HEK293T (cell line): Measurements from ENCODE around the gene TSKS.

Source experiments
- CTCF ChIA-PET: fragments of 350-600 bp; formaldehyde crosslinking; extraction: SDS; loops from one replicate; lab custom pipeline; 2021; ENCODE audit warnings: antibody characterized with exemption, inconsistent platforms; lab: Yijun Ruan, JAX
- POLR2A ChIA-PET: fragments of 350-600 bp; formaldehyde crosslinking; extraction: SDS; loops from one replicate; lab custom pipeline; 2020; ENCODE audit warnings: antibody characterized with exemption, inconsistent platforms; lab: Yijun Ruan, JAX
- DNase-seq: peaks from one replicate; pipeline ENCODE4 v3.0.0; 2012; ENCODE audit warnings: mixed read lengths; ENCODE audit errors: extremely low spot score
- ARNT ChIP-seq: fragments of 450-650 bp; IDR thresholded peaks from 2 replicates; pipeline ENCODE4 v1.6.1; 2017; ENCODE audit warnings: mild to moderate bottlenecking
- BHLHE40 ChIP-seq: fragments of 450-650 bp; IDR thresholded peaks from 2 replicates; pipeline ENCODE4 v1.6.1; 2016; ENCODE audit warnings: mild to moderate bottlenecking, moderate library complexity, borderline replicate concordance
- CTBP1 ChIP-seq: fragments of 450-650 bp; IDR thresholded peaks from 2 replicates; pipeline ENCODE4 v1.6.1; 2016; ENCODE audit warnings: borderline replicate concordance
- ELF4 ChIP-seq: fragments of 450-650 bp; IDR thresholded peaks from 2 replicates; pipeline ENCODE4 v1.6.1; 2017; ENCODE audit warnings: antibody characterized with exemption
- FOXA1 ChIP-seq: fragments of 450-650 bp; IDR thresholded peaks from 2 replicates; pipeline ENCODE4 v1.6.1; 2016; ENCODE audit warnings: mild to moderate bottlenecking
- FOXK2 ChIP-seq: fragments of 450-650 bp; IDR thresholded peaks from 2 replicates; pipeline ENCODE4 v1.6.1; 2016; ENCODE audit warnings: mild to moderate bottlenecking
- FOXM1 ChIP-seq: fragments of 450-650 bp; IDR thresholded peaks from 2 replicates; pipeline ENCODE4 v1.6.1; 2017; ENCODE audit warnings: mild to moderate bottlenecking, borderline replicate concordance
- HDGF ChIP-seq: fragments of 450-650 bp; IDR thresholded peaks from 2 replicates; pipeline ENCODE4 v1.6.1; 2017; ENCODE audit warnings: antibody characterized with exemption, borderline replicate concordance
- L3MBTL2 ChIP-seq: fragments of 450-650 bp; conservative IDR thresholded peaks from 2 replicates; pipeline ENCODE4 v1.6.1; 2016; ENCODE audit warnings: mild to moderate bottlenecking
- LEF1 ChIP-seq: fragments of 450-650 bp; IDR thresholded peaks from 2 replicates; pipeline ENCODE4 v1.6.1; 2017; ENCODE audit warnings: mild to moderate bottlenecking, borderline replicate concordance
- NFRKB ChIP-seq: fragments of 450-650 bp; IDR thresholded peaks from 2 replicates; pipeline ENCODE4 v1.6.1; 2016; ENCODE audit warnings: mild to moderate bottlenecking, moderate library complexity
- SP1 ChIP-seq: fragments of 450-650 bp; IDR thresholded peaks from 2 replicates; pipeline ENCODE4 v1.6.1; 2017
- SUZ12 ChIP-seq: fragments of 450-650 bp; IDR thresholded peaks from 2 replicates; pipeline ENCODE4 v1.6.1; 2016; ENCODE audit warnings: mild to moderate bottlenecking
- TARDBP ChIP-seq: fragments of 450-650 bp; IDR thresholded peaks from 2 replicates; pipeline ENCODE4 v1.6.1; 2016
- ZNF384 ChIP-seq: fragments of 450-650 bp; IDR thresholded peaks from 2 replicates; pipeline ENCODE4 v1.6.1; 2016
- TF ChIP-seq, protein P1 (sequence below): fragments of 450-650 bp; IDR thresholded peaks from 2 replicates; pipeline ENCODE4 v1.6.1; 2016

The TSKS gene, protein sequence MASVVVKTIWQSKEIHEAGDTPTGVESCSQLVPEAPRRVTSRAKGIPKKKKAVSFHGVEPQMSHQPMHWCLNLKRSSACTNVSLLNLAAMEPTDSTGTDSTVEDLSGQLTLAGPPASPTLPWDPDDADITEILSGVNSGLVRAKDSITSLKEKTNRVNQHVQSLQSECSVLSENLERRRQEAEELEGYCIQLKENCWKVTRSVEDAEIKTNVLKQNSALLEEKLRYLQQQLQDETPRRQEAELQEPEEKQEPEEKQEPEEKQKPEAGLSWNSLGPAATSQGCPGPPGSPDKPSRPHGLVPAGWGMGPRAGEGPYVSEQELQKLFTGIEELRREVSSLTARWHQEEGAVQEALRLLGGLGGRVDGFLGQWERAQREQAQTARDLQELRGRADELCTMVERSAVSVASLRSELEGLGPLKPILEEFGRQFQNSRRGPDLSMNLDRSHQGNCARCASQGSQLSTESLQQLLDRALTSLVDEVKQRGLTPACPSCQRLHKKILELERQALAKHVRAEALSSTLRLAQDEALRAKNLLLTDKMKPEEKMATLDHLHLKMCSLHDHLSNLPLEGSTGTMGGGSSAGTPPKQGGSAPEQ

DNA sequence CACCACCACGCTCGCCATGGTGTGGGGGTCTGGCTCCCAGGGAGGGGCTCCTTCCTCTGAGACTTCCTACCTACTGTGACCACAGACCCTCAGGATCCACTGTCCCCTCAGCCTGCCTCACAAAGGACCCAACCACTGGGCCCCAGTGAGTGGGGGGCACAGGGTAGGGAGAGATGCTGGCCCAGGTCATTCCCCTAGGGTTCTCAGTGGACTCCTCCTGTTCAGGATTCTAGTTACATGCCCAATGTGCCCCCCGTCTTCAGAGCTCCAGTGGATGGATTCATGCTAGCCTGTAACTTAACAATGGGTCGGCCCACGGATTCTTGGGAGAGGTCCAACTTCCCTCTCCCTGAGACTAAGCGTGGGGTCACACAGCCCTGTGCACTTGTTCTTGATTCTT lies at the start of gene TSKS:
TSS of gene TSKS (minus strand) at position 77 of the 400 bp plus-strand sequence. CDS start at position 18, 59 bp downstream.
- CTCF ChIA-PET, result interaction anchor here (1.5 kb wide), 1 partner anchor 12 kb away, joined by 6 read pairs; no protein-coding TSS in a partner anchor
- no peak for TF ChIP-seq FOXK2
- TF ChIP-seq TARDBP, result no peak
- no peak for TF ChIP-seq FOXA1
- TF ChIP-seq CTBP1, result no peak
- TF ChIP-seq FOXM1, result no peak
- TF ChIP-seq BHLHE40, result no peak
- TF ChIP-seq HDGF, result no peak
- TF ChIP-seq ZNF384, result no peak
- no peak for TF ChIP-seq NFRKB
- TF ChIP-seq ARNT, result no peak
- TF ChIP-seq SUZ12, result no peak
- TF ChIP-seq SP1, result no peak
- no peak for TF ChIP-seq L3MBTL2
- TF ChIP-seq, protein P1, sequence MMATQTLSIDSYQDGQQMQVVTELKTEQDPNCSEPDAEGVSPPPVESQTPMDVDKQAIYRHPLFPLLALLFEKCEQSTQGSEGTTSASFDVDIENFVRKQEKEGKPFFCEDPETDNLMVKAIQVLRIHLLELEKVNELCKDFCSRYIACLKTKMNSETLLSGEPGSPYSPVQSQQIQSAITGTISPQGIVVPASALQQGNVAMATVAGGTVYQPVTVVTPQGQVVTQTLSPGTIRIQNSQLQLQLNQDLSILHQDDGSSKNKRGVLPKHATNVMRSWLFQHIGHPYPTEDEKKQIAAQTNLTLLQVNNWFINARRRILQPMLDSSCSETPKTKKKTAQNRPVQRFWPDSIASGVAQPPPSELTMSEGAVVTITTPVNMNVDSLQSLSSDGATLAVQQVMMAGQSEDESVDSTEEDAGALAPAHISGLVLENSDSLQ, result no peak
- no peak for TF ChIP-seq LEF1
- TF ChIP-seq ELF4, result no peak
- POLR2A ChIA-PET, result no interaction called here
- DNase-seq, result no peak

DNA sequence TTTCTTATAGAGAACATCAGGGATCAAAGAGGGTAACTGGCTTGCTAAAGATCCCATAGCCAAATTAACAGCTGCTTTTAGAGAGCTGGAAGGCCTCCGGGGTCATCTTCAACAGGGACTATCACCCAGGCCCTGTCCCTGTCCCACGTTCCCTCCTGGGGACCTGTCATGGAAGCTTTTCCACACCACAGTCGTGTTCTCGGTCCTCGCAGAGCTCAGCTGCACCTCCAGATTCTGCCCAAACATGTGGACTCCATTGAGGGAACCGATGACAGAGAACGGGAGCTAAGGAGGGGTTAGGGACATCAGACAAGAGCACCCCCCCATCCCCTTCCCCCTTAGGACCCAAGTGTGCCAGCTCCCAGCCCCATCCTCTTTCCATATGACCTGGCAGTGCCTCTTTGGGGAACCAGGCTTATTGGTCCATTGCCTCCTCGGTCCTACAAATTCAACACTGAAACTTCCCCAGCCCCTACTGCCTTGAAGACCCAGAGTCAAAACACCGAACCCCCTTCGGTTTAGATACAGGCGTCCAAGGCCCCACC lies 49.4 kb upstream of the TSKS start:
- DNase-seq, result no peak
- POLR2A ChIA-PET, result interaction anchor here (0.8 to 4.8 kb wide), 9 partner anchors 7 to 95 kb away, joined by 3 to 41 read pairs (median 5); partner anchors contain the start of genes AKT1S1, AP2A1, PTOV1 and TBC1D17
- TF ChIP-seq SUZ12 (no peak), HDGF (no peak), NFRKB (no peak), TARDBP (no peak), ZNF384 (no peak)
- CTCF ChIA-PET, result no interaction called here

DNA sequence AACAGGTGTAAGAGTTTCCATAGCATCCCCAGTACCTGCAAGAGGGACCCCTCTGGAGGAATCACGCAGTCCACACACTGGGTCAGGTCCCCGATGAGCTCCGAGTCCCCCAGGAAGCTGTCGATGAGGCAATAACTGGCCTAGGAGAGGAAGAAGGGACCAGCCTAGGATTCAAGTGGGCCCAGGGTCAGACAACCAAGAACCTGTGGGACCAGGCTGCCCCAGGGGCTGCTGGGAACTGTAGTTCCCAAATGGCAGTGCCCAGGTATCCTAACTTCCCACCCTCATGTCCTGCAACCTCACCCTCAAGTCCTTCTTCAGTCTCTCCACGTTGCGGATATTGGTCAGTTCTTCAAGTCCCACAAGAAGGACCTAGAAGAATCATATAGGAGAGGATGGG lies 48.2 kb upstream of the TSKS start:
- ChIA-PET POLR2A (interaction anchor here (1.1 to 4.8 kb wide), 3 partner anchors 40 to 118 kb away, joined by 3 to 41 read pairs (median 4); partner anchors contain the start of genes AP2A1, ATF5, NUP62 and PTOV1), CTCF (no interaction called here)
- no peak for DNase-seq
- TF ChIP-seq HDGF (no peak), ARNT (no peak), FOXA1 (no peak), BHLHE40 (no peak), L3MBTL2 (no peak), FOXK2 (no peak), CTBP1 (no peak), TARDBP (no peak), FOXM1 (no peak), ELF4 (no peak), ZNF384 (no peak)
- TF ChIP-seq, protein P1, result no peak

DNA sequence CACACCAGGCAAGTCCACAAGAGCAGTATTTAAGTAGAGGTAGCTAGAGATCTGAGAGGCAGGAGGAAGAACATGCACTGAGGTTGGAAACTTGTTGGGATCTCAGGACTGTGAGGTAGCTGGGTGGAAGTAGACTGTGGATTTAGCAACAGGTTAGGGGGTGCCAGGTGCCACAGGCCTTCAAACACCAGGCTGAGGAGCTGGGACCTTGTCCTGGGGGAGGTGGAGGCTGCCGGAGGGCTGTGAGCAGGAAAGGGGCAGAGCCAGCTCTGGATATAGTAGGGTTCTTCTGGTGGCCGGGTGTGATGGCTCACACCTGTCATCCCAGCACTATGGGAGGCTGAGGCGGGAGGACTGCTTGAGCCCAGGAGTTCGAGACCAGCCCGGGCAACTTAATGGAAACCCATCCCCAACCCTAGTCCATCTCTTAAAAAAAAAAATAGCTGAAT lies 46.9 kb upstream of the TSKS start:
- TF ChIP-seq HDGF (no peak), FOXK2 (no peak), CTBP1 (no peak), TARDBP (no peak), FOXM1 (no peak), NFRKB (no peak), L3MBTL2 (no peak), SUZ12 (no peak), ARNT (no peak), SP1 (no peak), ZNF384 (no peak), FOXA1 (no peak), BHLHE40 (no peak), ELF4 (no peak)
- TF ChIP-seq, protein P1, result no peak
- POLR2A ChIA-PET, result interaction anchor here (1.0 to 4.8 kb wide), 4 partner anchors 16 to 120 kb away, joined by 3 to 41 read pairs (median 4); partner anchors contain the start of genes AP2A1, ATF5, NUP62 and PTOV1
- CTCF ChIA-PET, result interaction anchor here (0.7 kb wide), 2 partner anchors 63 to 138 kb away, joined by 3 to 4 read pairs; no protein-coding TSS in a partner anchor
- no peak for DNase-seq

DNA sequence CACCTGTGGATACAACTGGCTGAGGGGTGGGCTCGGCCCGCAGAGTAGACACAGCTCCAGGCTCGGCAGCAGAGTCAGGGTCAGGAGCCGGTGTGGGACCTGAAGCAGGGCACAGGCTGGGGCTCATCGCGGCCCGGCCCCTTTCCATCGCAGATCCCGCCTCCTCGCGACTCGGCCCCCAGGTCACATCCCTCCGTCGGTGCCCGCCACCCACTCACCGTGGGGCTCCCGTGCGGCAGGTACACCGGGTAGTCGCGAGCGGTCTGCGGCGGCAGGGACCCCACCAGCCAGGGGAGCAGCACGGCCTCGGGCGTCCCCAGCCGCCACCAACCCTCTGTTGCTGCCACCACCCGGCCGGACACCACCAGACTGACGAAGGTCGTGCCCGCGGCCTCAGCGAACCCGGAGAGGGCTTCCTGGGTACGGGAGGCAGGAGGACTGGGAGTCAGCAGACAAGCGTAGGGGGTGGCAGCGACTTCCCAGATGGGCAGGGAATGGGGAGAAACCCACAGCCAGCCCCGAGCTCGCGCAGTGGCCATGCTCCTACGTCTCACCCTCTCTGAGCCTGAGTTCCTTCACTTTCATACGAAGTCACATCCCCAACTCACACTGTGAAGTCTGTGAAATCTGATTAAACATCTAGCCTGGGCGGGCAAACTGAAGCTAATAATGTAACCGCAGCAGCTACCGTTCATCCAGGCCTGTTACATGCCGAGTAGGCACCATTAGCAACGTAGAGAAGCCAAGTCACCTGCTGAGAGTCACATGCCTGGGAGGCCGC lies 46.2 kb upstream of the TSKS start:
- ChIA-PET POLR2A (interaction anchor here (2.1 to 4.8 kb wide), 2 partner anchors 42 to 120 kb away, joined by 4 to 41 read pairs; partner anchors contain the start of genes ATF5, NUP62 and PTOV1), CTCF (no interaction called here)
- DNase-seq, result no peak
- no peak for TF ChIP-seq LEF1
- TF ChIP-seq BHLHE40, result no peak
- TF ChIP-seq ZNF384, result no peak
- TF ChIP-seq HDGF, result no peak
- TF ChIP-seq, protein P1, result no peak
- TF ChIP-seq ELF4, result no peak
- no peak for TF ChIP-seq SP1
- no peak for TF ChIP-seq FOXA1
- no peak for TF ChIP-seq FOXM1
- no peak for TF ChIP-seq L3MBTL2
- no peak for TF ChIP-seq ARNT
- no peak for TF ChIP-seq FOXK2
- no peak for TF ChIP-seq TARDBP
- TF ChIP-seq SUZ12, result no peak
- no peak for TF ChIP-seq CTBP1
- no peak for TF ChIP-seq NFRKB
